ENCODE data around the gene RFLNA.

Gene RFLNA

GRCh38 chr12:124363353-124363965, 68.6 kb downstream of the RFLNA start:
- DNase-seq: no peak

GRCh38 chr12:124364543-124364942, 69.7 kb downstream of the RFLNA start:
- no peak for DNase-seq

All from CD4-positive, alpha-beta T cell treated with Interferon alpha-2 for 1 hour (primary cell).